HFFc6 (cell line): ENCODE measurements around the gene TAPBPL. TPM values are rescaled to one million over a fixed set of nuclear protein-coding genes. Genes with fewer than 3 reads are reported as not detected.
A peak's percentile ranks its signal among the peaks of the same experiment; 100 is the strongest.
"Not testable (repeated sequence)": the region's sequence is repeated elsewhere in the genome, so short reads cannot be mapped to it uniquely, and the experiment has no call there.

ENCODE experiments used
- DNase-seq: peaks from one replicate; pipeline ENCODE4 v3.0.0-alpha.2; 2018
- H3K27ac Mint-ChIP-seq: 2 replicates; pipeline ENCODE4 v1.8.0; 2020; ENCODE audit warnings: mild to moderate bottlenecking, mixed read lengths
- H3K27me3 Mint-ChIP-seq: 2 replicates; pipeline ENCODE4 v1.8.0; 2021; ENCODE audit warnings: mild to moderate bottlenecking, moderate library complexity, mixed read lengths; ENCODE audit not compliant: insufficient read depth
- H3K36me3 Mint-ChIP-seq: 2 replicates; pipeline ENCODE4 v1.8.0; 2021; ENCODE audit warnings: low read depth, mixed read lengths
- H3K4me1 Mint-ChIP-seq: 2 replicates; pipeline ENCODE4 v1.8.0; 2020; ENCODE audit warnings: low read depth, mixed read lengths
- H3K4me3 Mint-ChIP-seq: 2 replicates; pipeline ENCODE4 v1.8.0; 2020; ENCODE audit warnings: mild to moderate bottlenecking, moderate library complexity, mixed read lengths
- H3K9me3 Mint-ChIP-seq: 2 replicates; pipeline ENCODE4 v1.8.0; 2020; ENCODE audit warnings: mild to moderate bottlenecking, mixed read lengths
- total RNA-seq, 6 experiments: library from RNA; stranded (reverse); fragmentation: NEBNext Ultra II Directional; extraction: Animal tissue kit (Norgen Biotek cat#: 25700); gene quantifications; 2 replicates in 1 of 6; 3 replicates in 5 of 6; pipeline ENCODE4 v1.2.3, GENCODE V29; 2021
- TF ChIP-seq, protein P1 (sequence below): fragments of 200-600 bp; sonication (generic); IDR thresholded peaks from 2 replicates; pipeline ENCODE4 v1.5.0; 2021; ENCODE audit warnings: antibody characterized with exemption, mild to moderate bottlenecking

Gene TAPBPL
- total RNA-seq, 6 experiments from 2014 or later: 4.3 to 8.2 (median 6.5) TPM

DNA sequence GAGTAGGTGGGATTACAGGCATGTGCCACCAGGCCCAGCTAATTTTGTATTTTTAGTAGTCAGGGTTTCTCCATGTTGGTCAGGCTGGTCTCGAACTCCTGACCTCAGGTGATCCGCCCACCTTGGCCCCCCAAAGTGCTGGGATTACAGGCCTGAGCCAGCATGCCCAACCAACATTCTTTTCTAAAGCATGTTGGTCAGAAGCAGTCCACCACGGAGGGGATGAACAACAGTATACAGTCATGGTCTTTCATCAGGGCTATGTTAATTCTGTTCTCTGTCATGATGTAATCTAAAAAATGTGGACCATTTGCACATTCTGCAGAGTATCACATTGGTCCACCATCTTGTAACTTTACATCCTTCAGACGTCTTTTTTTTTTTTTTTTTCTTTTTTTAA lies 37.6 kb downstream of the TAPBPL start:
- Mint-ChIP-seq H3K4me3 (no peak overlapping the region), H3K27ac (no peak overlapping the region), H3K9me3 (no peaks in the 10 kb centered on the region), H3K36me3 (peaks cover 14% of the 10 kb centered on the region), H3K4me1 (peaks cover 13% of the 10 kb centered on the region), H3K27me3 (peaks cover 6% of the 10 kb centered on the region; the same call in 1 of the 2 replicates)
- DNase-seq: no peak
- TF ChIP-seq, protein P1, sequence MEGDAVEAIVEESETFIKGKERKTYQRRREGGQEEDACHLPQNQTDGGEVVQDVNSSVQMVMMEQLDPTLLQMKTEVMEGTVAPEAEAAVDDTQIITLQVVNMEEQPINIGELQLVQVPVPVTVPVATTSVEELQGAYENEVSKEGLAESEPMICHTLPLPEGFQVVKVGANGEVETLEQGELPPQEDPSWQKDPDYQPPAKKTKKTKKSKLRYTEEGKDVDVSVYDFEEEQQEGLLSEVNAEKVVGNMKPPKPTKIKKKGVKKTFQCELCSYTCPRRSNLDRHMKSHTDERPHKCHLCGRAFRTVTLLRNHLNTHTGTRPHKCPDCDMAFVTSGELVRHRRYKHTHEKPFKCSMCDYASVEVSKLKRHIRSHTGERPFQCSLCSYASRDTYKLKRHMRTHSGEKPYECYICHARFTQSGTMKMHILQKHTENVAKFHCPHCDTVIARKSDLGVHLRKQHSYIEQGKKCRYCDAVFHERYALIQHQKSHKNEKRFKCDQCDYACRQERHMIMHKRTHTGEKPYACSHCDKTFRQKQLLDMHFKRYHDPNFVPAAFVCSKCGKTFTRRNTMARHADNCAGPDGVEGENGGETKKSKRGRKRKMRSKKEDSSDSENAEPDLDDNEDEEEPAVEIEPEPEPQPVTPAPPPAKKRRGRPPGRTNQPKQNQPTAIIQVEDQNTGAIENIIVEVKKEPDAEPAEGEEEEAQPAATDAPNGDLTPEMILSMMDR: no peak

DNA sequence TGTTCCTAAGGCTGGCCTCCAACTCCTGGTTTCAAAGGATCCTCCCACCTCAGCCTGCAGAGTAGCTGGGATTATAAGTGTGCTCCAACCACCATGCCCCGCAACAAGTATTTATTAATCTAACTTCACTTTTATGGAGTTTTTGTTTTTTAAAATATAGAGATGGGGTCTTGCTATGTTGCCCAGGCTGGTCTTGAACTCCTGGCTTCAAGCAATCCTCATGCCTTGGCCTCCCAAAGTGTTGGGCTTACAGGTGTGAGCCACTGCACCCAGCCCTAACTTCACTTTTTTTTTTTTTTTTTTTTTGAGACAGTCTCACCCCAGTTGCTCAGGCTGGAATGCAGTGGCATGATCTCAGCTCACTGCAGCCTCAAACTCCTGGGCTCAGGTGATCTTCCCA lies 38.8 kb downstream of the TAPBPL start:
- Mint-ChIP-seq H3K4me1 (peaks cover 25% of the 10 kb centered on the region), H3K36me3 (peaks cover 22% of the 10 kb centered on the region)
- DNase-seq, H3K27ac Mint-ChIP-seq, H3K27me3 Mint-ChIP-seq, H3K4me3 Mint-ChIP-seq, H3K9me3 Mint-ChIP-seq: not testable (repeated sequence)

DNA sequence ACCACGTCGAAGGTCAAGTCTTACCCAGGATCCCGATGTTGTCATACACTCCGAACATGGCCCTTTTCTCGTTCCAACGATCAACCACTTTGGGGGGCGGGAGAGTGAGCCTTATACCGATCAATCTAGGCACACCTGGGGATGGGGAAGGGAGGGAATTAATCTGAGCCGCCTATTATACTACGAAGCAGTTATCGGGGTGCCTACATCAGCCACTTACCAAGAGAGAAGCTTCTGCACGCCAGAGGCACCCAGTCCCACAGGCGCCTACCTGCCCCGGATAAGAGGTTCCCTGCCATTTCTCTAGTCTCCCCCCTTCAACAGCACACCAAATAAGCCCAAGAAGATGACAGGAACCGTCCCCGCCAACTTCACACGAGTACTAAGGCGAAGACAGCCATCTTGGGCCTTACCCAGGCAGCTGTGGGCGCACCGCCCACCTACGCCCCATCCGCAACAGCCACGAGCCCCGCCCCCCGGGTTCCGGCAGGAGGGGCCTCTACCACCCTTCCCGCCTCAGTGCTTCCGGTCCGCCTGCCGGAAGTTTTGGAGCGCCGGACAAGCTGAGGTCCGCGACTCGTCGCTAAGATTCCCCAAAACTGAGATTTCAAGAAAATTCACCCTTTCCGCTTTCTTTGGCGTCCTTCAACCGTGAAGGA lies 41.1 kb downstream of the TAPBPL start, which contains the start of gene MRPL51:
TSS of gene MRPL51 (minus strand) at position 425 of the 659 bp plus-strand sequence. CDS start at position 299, 126 bp downstream.
- DNase-seq: peak; percentile 81
- Mint-ChIP-seq H3K36me3 (peaks cover 22% of the 10 kb centered on the region), H3K9me3 (no peaks in the 10 kb centered on the region), H3K27ac (peak within 1 kb of the TSS; percentile 98), H3K4me3 (peak within 1 kb of the TSS; percentile 99), H3K4me1 (peaks cover 26% of the 10 kb centered on the region), H3K27me3 (0 out of 2 replicates have a peak, but pooled peaks cover 5% of the 10 kb centered on the region)
- TF ChIP-seq, protein P1: no peak

DNA sequence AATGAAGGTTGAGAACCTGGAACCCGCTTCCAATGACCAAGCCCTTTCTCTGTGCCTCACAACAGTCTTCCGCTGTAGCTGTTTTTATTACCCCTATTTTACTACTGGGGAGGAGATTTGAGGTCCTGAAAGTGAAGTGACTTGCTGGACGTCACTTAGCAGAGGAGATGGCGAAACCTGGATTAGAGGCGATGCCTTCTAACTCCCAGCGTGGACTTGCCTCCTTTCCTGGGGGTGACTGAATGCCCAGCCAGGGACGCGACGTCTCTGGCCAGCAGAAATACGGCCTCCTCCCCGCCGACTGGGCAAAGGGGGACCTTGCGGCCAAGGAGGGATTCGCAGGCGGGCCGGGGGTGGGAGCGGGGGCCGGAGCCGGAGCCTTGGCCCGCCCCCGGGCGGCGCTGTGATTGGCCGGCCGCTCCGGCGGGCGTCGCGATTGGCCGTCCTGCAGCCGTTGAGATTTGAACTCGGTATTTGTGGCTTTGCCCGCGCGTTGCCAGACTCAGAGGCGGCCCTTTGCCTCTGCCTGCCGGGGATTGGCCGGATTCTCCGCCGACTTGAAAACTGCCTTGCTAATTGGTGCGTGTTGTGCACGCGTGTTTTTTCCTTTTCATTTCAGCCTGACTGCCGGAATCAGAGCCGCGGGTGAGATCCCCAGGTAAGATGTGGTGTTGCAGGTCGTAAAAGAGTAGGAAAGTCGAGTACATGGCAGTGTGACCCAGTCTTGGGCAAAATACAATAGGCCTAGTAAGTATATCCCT lies 41.8 kb downstream of the TAPBPL start, which contains the start of gene NCAPD2:
TSS of gene NCAPD2 (plus strand) at position 606 of the 761 bp plus-strand sequence. CDS start 997 bp downstream, outside the sequence.
- TF ChIP-seq, protein P1: peak; percentile 66
- Mint-ChIP-seq H3K36me3 (peaks cover 22% of the 10 kb centered on the region), H3K9me3 (no peaks in the 10 kb centered on the region), H3K4me1 (peaks cover 26% of the 10 kb centered on the region), H3K4me3 (peak within 1 kb of the TSS; percentile 99), H3K27ac (peak within 1 kb of the TSS; percentile 98), H3K27me3 (0 out of 2 replicates have a peak, but pooled peaks cover 5% of the 10 kb centered on the region)
- peak; percentile 97 for DNase-seq

DNA sequence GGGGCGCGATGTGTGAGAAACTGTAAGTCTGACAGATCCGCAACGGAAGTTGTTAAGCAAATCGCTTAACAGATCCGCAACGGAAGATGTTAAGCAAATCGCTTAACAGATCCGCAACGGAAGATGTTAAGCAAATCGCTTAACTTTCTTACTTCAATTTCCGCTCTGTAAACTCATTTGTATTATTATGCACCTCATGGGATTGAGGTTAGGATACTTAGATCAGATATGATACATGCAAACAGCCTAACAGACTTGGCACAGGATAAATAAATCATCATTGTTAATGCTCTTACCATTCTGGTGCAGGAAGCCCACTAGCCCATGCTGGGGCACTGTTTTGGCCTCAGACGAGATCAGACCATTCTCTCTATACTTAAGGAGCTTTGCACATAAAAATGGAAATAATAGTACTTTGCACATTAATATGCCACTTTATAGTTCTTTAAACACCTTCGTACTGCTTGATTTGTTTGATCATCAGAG lies 42.5 kb downstream of the TAPBPL start:
- Mint-ChIP-seq H3K27me3 (0 out of 2 replicates have a peak, but pooled peaks cover 3% of the 10 kb centered on the region), H3K9me3 (no peaks in the 10 kb centered on the region), H3K4me1 (peaks cover 26% of the 10 kb centered on the region), H3K4me3 (peak overlapping the region; percentile 99), H3K27ac (peak overlapping the region; percentile 95), H3K36me3 (peaks cover 22% of the 10 kb centered on the region)
- peak; percentile 19 for DNase-seq
- TF ChIP-seq, protein P1: peak; percentile 42; the same call in 1 of the 2 replicates
